DOHH2 (cell line): ENCODE measurements around the gene TUT4.

Experiments
- CTCF ChIP-seq: fragments of 200-600 bp; sonication (generic); IDR thresholded peaks from one replicate; pipeline ENCODE4 v1.5.1; 2014; ENCODE audit warnings: antibody characterized with exemption, mild to moderate bottlenecking, low read depth, low read length; ENCODE audit not compliant: poor library complexity, severe bottlenecking
- EZH2phosphoT487 ChIP-seq: fragments of 200-600 bp; sonication (generic); IDR thresholded peaks from 2 replicates; pipeline ENCODE4 v1.6.1; 2017; ENCODE audit warnings: borderline replicate concordance, mild to moderate bottlenecking, antibody characterized with exemption, low read length, moderate library complexity, mixed read lengths

GRCh38 chr1:52598729-52599128, 45.8 kb upstream of the TUT4 start:
- no peak for TF ChIP-seq CTCF
- no peak for TF ChIP-seq EZH2phosphoT487
